Thyroid gland (tissue), 4 donors: ENCODE measurements around the gene OR6N1. TPM values are rescaled to one million over a fixed set of nuclear protein-coding genes. Genes with fewer than 3 reads are reported as not detected.

Experiments
- DNase-seq, 2 donors: peaks; one replicate each; pipeline ENCODE4 v3.0.0-alpha.2; 2019
- H3K27ac ChIP-seq, 3 donors: fragments of 200-600 bp; sonication (generic); 1 replicate in 2 of 3; 2 replicates in 1 of 3; pipeline ENCODE4 v1.5.1; 2016 to 2019; ENCODE audit warnings: mild to moderate bottlenecking in 1 of 3, moderate library complexity in 1 of 3
- H3K27me3 ChIP-seq: fragments of 200-600 bp; sonication (generic); one replicate; pipeline ENCODE4 v1.5.1; 2019
- H3K36me3 ChIP-seq, 2 donors: fragments of 200-600 bp; sonication (generic); one replicate each; pipeline ENCODE4 v1.5.1; 2016 to 2019
- H3K4me1 ChIP-seq, 2 donors: fragments of 200-600 bp; sonication (generic); one replicate each; pipeline ENCODE4 v1.5.1; 2017 to 2019
- H3K4me3 ChIP-seq, 3 donors: fragments of 200-600 bp; sonication (generic); replicated peaks in 1 of 3; 1 replicate in 2 of 3; 2 replicates in 1 of 3; pipeline ENCODE4 v1.5.1; 2016; ENCODE audit warnings: mild to moderate bottlenecking in 1 of 3
- H3K9me3 ChIP-seq: fragments of 200-600 bp; sonication (generic); one replicate; pipeline ENCODE4 v1.5.1; 2017
- CTCF ChIP-seq, 6 experiments: fragments of 200-600 bp in 3 of 6; fragments of 450-650 bp in 3 of 6; sonication (generic) in 3 of 6; IDR thresholded peaks; one replicate each; pipeline ENCODE4 v1.5.1; 2016 to 2019; ENCODE audit warnings: antibody characterized with exemption in 6 of 6, mild to moderate bottlenecking in 2 of 6, inconsistent platforms in 1 of 6, moderate library complexity in 1 of 6
- POLR2A ChIP-seq, 2 donors: fragments of 450-650 bp; IDR thresholded peaks; one replicate each; pipeline ENCODE4 v1.6.1; 2017; ENCODE audit warnings: antibody characterized with exemption in 2 of 2, mild to moderate bottlenecking in 2 of 2, moderate library complexity in 1 of 2
- WGBS, 2 donors: methylation state at CpG; one replicate each; pipeline ENCODE4 v1.1.5; 2017; 5-methylcytosine and 5-hydroxymethylcytosine counted together
- intact Hi-C: fragments of 100-400 bp; cut with DNase I; formaldehyde crosslinking; loops from one replicate; pipeline ENCODE4 v1.15.1; 2023
- total RNA-seq, 4 donors: library from RNA; depleted of rRNA; stranded (reverse); fragments of >200 nt; gene quantifications; one replicate each; pipeline ENCODE4 v1.2.3, GENCODE V29; 2016

OR6N1 gene
- not detected for total RNA-seq

- Histone ChIP-seq H3K27me3 (no peaks in the 10 kb centered on the region), H3K4me3 (no peak within 1 kb of the TSS), H3K27ac (no peak within 1 kb of the TSS), H3K36me3 (no peaks in the 10 kb centered on the region), H3K9me3 (no peaks in the 10 kb centered on the region), H3K4me1 (no peaks in the 10 kb centered on the region)
- DNase-seq: no peak
- TF ChIP-seq POLR2A (IDR thresholded peaks at IDR 0.05) (no peak), CTCF (IDR thresholded peaks at IDR 0.05) (no peak)
- intact Hi-C loops: no loop called here
- 51 to 64% methylated on average over 6 of the region's 6 CpGs for WGBS, 2 donors
Observed at GRCh38 chr1:158771950-158772866, at the start of gene OR6N1. TSS of gene OR6N1 (minus strand) at chr1:158772195. CDS start at chr1:158766682, 5,513 bp downstream.

GRCh38 chr1:158821723-158822122 is 49.7 kb upstream of the OR6N1 start:
- no peak overlapping the region for H3K4me3 ChIP-seq
- 92% methylated on average over 1 of the region's 1 CpG for WGBS, 2 donors
- intact Hi-C loops: no loop called here

GRCh38 chr1:158819461-158820443 is 47.8 kb upstream of the OR6N1 start:
- Histone ChIP-seq H3K9me3 (no peaks in the 10 kb centered on the region), H3K4me3 (no peak overlapping the region), H3K36me3 (no peaks in the 10 kb centered on the region), H3K27ac (no peak overlapping the region), H3K4me1 (no peaks in the 10 kb centered on the region), H3K27me3 (no peaks in the 10 kb centered on the region)
- no peak for DNase-seq
- TF ChIP-seq POLR2A (IDR thresholded peaks at IDR 0.05) (no peak), CTCF (IDR thresholded peaks at IDR 0.05) (no peak)
- WGBS, 2 donors: 81 to 83% methylated on average over 7 of the region's 7 CpGs
- intact Hi-C loops: no loop called here

More at GRCh38 chr1:158821723-158822122, 49.7 kb upstream of the OR6N1 start:
- Histone ChIP-seq H3K4me1 (no peaks in the 10 kb centered on the region), H3K36me3 (no peaks in the 10 kb centered on the region), H3K27ac (no peak overlapping the region), H3K27me3 (no peaks in the 10 kb centered on the region), H3K9me3 (no peaks in the 10 kb centered on the region)
- TF ChIP-seq CTCF (IDR thresholded peaks at IDR 0.05) (no peak), POLR2A (IDR thresholded peaks at IDR 0.05) (no peak)
- no peak for DNase-seq

GRCh38 chr1:158818975-158819431 is 47.0 kb upstream of the OR6N1 start:
- intact Hi-C loops: no loop called here
- WGBS, 2 donors: 71 to 84% methylated on average over 1 of the region's 1 CpG
- DNase-seq: no peak
- TF ChIP-seq CTCF (IDR thresholded peaks at IDR 0.05) (no peak), POLR2A (IDR thresholded peaks at IDR 0.05) (no peak)
- Histone ChIP-seq H3K4me1 (no peaks in the 10 kb centered on the region), H3K36me3 (no peaks in the 10 kb centered on the region), H3K4me3 (no peak overlapping the region), H3K27ac (no peak overlapping the region), H3K27me3 (no peaks in the 10 kb centered on the region), H3K9me3 (no peaks in the 10 kb centered on the region)
